Keratinocyte (primary cell): Measurements from ENCODE around the gene MACIR.

ENCODE experiments used
- CTCF ChIP-seq, 3 experiments: IDR thresholded peaks in 1 of 3; conservative IDR thresholded peaks in 1 of 3; optimal IDR thresholded peaks in 1 of 3; 2 replicates in 2 of 3; 3 replicates in 1 of 3; pipeline versions ENCODE3 to v1.5.1; 2011; ENCODE audit warnings: low read length in 3 of 3, mild to moderate bottlenecking in 3 of 3, moderate library complexity in 2 of 3, control low read depth in 1 of 3, inconsistent platforms in 1 of 3; ENCODE audit not compliant: insufficient read depth in 2 of 3; ENCODE audit errors: extremely low read depth in 1 of 3
- EZH2 ChIP-seq: IDR thresholded peaks from one replicate; pipeline ENCODE4 v1.6.1; 2012; ENCODE audit warnings: inconsistent platforms, mild to moderate bottlenecking, low read length, moderate library complexity

GRCh38 chr5:103294906-103295305, 36.3 kb downstream of the MACIR start:
- TF ChIP-seq CTCF (optimal IDR thresholded peaks at IDR 0.05 in 1 of 3, IDR thresholded peaks at IDR 0.05 in 1 of 3, conservative IDR thresholded peaks at IDR 0.05 in 1 of 3; ENCODE audit: extremely low read depth in 1 of 3, insufficient read depth in 2 of 3, low read length in 3 of 3) (no peak), EZH2 (no peak)
